K562 (cell line): Measurements from ENCODE around the gene MYH7B. TPM values are rescaled to one million over a fixed set of nuclear protein-coding genes. Genes with fewer than 3 reads are reported as not detected.

Experiments
- ATAC-seq: fragments of 200-7000 bp; cut with Tn5 transposase; 3 replicates; pipeline ENCODE4 v1.9.1; 2020; ENCODE audit warnings: moderate library complexity
- BruUV-seq: library from RNA; stranded (reverse); fragments of 400-500 nt; replicated peaks from 2 replicates; lab custom pipeline; 2021; lab: Mats Ljungman, UMichigan
- CTCF ChIA-PET: fragments of 300-600 bp; formaldehyde crosslinking; extraction: SDS; loops from one replicate; lab custom pipeline; 2021; ENCODE audit warnings: low intra/inter-chr PET ratio; lab: Yijun Ruan, JAX
- POLR2A ChIA-PET: fragments of 300-600, 350-650 bp; sonication (Branson Sonifier 250); formaldehyde crosslinking; extraction: SDS; loops from one replicate; lab custom pipeline; 2021; ENCODE audit warnings: antibody characterized with exemption, inconsistent platforms; lab: Yijun Ruan, JAX
- DNase-seq, 4 experiments: peaks; one replicate each; pipeline versions ENCODE4 v3.0.0 to v3.0.0-alpha.2; 2011 to 2018; ENCODE audit warnings: low spot score in 3 of 4, mixed read lengths in 3 of 4; ENCODE audit errors: extremely low read depth in 1 of 4
- FAIRE-seq: peaks from 2 replicates; lab custom pipeline; 2011; peaks lifted over from hg19 to GRCh38; lab: Jason Lieb, UNC
- H2AFZ ChIP-seq: 2 replicates; pipeline ENCODE4 v1.6.0; 2011; ENCODE audit warnings: low read depth, low read length, control low read depth, inconsistent platforms
- H3K27ac ChIP-seq: fragments of 200-600 bp; 3 replicates; pipeline ENCODE4 v1.8.0; 2011; ENCODE audit warnings: low read depth, mild to moderate bottlenecking, control low read depth, inconsistent platforms, low read length, moderate library complexity, mixed read lengths; ENCODE audit errors: extremely low read depth
- H3K27me3 ChIP-seq, 2 experiments: fragments of 300-600 bp in 1 of 2; 2 replicates in 1 of 2; 3 replicates in 1 of 2; pipeline versions ENCODE4 v1.6.0 to v1.8.0; 2011; ENCODE audit warnings: inconsistent platforms in 2 of 2, low read length in 2 of 2, mild to moderate bottlenecking in 1 of 2, mixed read lengths in 1 of 2, moderate library complexity in 1 of 2; ENCODE audit not compliant: control insufficient read depth in 2 of 2, insufficient read depth in 2 of 2
- H3K36me3 ChIP-seq: fragments of 300-600 bp; 3 replicates; pipeline ENCODE4 v1.8.0; 2011; ENCODE audit warnings: mild to moderate bottlenecking, low read length, inconsistent platforms; ENCODE audit not compliant: control insufficient read depth, insufficient read depth
- H3K4me1 ChIP-seq, 2 experiments: fragments of 200-600 bp in 1 of 2; replicated peaks in 1 of 2; 2 replicates in 1 of 2; 3 replicates in 1 of 2; pipeline versions ENCODE4 v1.5.1 to v1.8.0; 2011; ENCODE audit warnings: inconsistent platforms in 2 of 2, low read length in 2 of 2, mild to moderate bottlenecking in 1 of 2, mixed read lengths in 1 of 2, moderate library complexity in 1 of 2; ENCODE audit not compliant: control insufficient read depth in 2 of 2, insufficient read depth in 2 of 2
- H3K4me2 ChIP-seq: 2 replicates; pipeline ENCODE4 v1.6.1; 2011; ENCODE audit warnings: low read length, control low read depth, inconsistent platforms, mixed read lengths; ENCODE audit not compliant: insufficient read depth
- H3K4me3 ChIP-seq: fragments of 200-600 bp; sonication (generic), shearing (Covaris generic); 2 replicates; pipeline ENCODE4 v1.5.1; 2016; ENCODE audit warnings: control low read depth, inconsistent platforms
- H3K79me2 ChIP-seq: fragments of 200-600 bp; 3 replicates; pipeline ENCODE4 v1.8.0; 2011; ENCODE audit warnings: low read length, inconsistent platforms; ENCODE audit not compliant: control insufficient read depth, insufficient read depth
- H3K9ac ChIP-seq, 2 experiments: 2 replicates each; pipeline versions ENCODE4 v1.6.0 to v1.6.1; 2011; ENCODE audit warnings: low read depth in 2 of 2, low read length in 2 of 2, control low read depth in 1 of 2, inconsistent platforms in 1 of 2, mild to moderate bottlenecking in 1 of 2, mixed read lengths in 1 of 2; ENCODE audit not compliant: insufficient read depth in 1 of 2
- H3K9me1 ChIP-seq: one replicate; pipeline ENCODE4 v1.6.0; 2011; ENCODE audit warnings: inconsistent platforms, mild to moderate bottlenecking, low read length, moderate library complexity; ENCODE audit not compliant: control insufficient read depth, insufficient read depth
- H3K9me3 ChIP-seq: replicated peaks from 2 replicates; pipeline ENCODE4 v1.5.1; 2011; ENCODE audit warnings: low read depth, low read length, inconsistent platforms; ENCODE audit not compliant: control insufficient read depth, insufficient read depth
- H4K20me1 ChIP-seq: replicated peaks from 2 replicates; pipeline ENCODE4 v1.6.1; 2011; ENCODE audit warnings: low read length, inconsistent platforms, mixed read lengths; ENCODE audit not compliant: control insufficient read depth, insufficient read depth
- ARID3B ChIP-seq: fragments of 250-450 bp; sonication (Bioruptor Pico); IDR thresholded peaks from 2 replicates; pipeline ENCODE4 v1.4.0; 2020; ENCODE audit warnings: borderline replicate concordance
- MBD1 ChIP-seq: fragments of 250-450 bp; sonication (Bioruptor Pico); IDR thresholded peaks from 2 replicates; pipeline ENCODE4 v1.8.0; 2022; ENCODE audit warnings: inconsistent platforms
- RBM22 ChIP-seq: fragments of 200-400 bp; formaldehyde crosslinking; IDR thresholded peaks from 2 replicates; pipeline ENCODE4 v1.6.1; 2018; ENCODE audit warnings: low read length, low read depth; ENCODE audit not compliant: poor library complexity, severe bottlenecking
- RBM39 ChIP-seq: fragments of 200-400 bp; formaldehyde crosslinking; optimal IDR thresholded peaks from 2 replicates; pipeline ENCODE3; 2018; ENCODE audit warnings: low read depth, low read length
- SLC30A9 ChIP-seq: fragments of 250-450 bp; sonication (Bioruptor Pico); IDR thresholded peaks from 2 replicates; pipeline ENCODE4 v1.8.0; 2022; ENCODE audit warnings: mild to moderate bottlenecking, moderate library complexity
- TFE3 ChIP-seq: fragments of 450-650 bp; formaldehyde crosslinking; IDR thresholded peaks from 2 replicates; pipeline ENCODE4 v1.4.0; 2020; ENCODE audit warnings: mild to moderate bottlenecking, mixed read lengths
- ZNF239 ChIP-seq: fragments of 250-450 bp; sonication (Bioruptor Pico); IDR thresholded peaks from 2 replicates; pipeline ENCODE4 v1.4.0; 2020; ENCODE audit warnings: mild to moderate bottlenecking
- ZNF431 ChIP-seq: sonication (generic); formaldehyde crosslinking; IDR thresholded peaks from 2 replicates; pipeline ENCODE4 v1.8.0; 2022; ENCODE audit warnings: mild to moderate bottlenecking, missing genetic modification reagents
- WGBS: fragments of 100-300 bp; shearing (Covaris generic); methylation state at CpG from one replicate; pipeline ENCODE4 v1.1.6; 2016; ENCODE audit warnings: low coverage, mixed read lengths; ENCODE audit not compliant: insufficient coverage; ENCODE audit errors: missing lambda C conversion rate; 5-methylcytosine and 5-hydroxymethylcytosine counted together
- in situ Hi-C: fragments of 300-500 bp; cut with MboI; formaldehyde crosslinking; loops from 4 replicates; pipeline ENCODE4 v1.15.0; 2018; ENCODE audit warnings: inconsistent platforms, mixed read lengths
- intact Hi-C: fragments of 100-400 bp; cut with micrococcal nuclease; formaldehyde crosslinking; loops from 2 replicates; pipeline ENCODE4 v1.14.2; 2022
- polyA plus RNA-seq, 8 experiments: library from polyadenylated mRNA; depleted of rRNA in 4 of 8; stranded (reverse) in 5 of 8; unstranded in 3 of 8; fragments of >200 nt; fragmentation: Nextera tagmentation in 2 of 8; fragmentation: Illumina TruSeq in 1 of 8; extraction: Ambion mirVana in 2 of 8; extraction: Trizol in 1 of 8; gene quantifications; 2 replicates each; pipeline versions ENCODE4 v1.2.1 to v1.2.3, GENCODE V29; 2011 to 2014; ENCODE audit warnings: inconsistent platforms in 1 of 8, missing spikeins in 1 of 8
- total RNA-seq, 7 experiments: library from RNA; depleted of rRNA in 6 of 7; stranded (reverse); fragments of >200 nt in 6 of 7; fragmentation: Illumina TruSeq in 2 of 7; extraction: Trizol in 2 of 7; gene quantifications; 2 replicates each; pipeline versions ENCODE4 v1.2.1 to v1.2.3, GENCODE V29; 2011 to 2021; ENCODE audit warnings: low replicate concordance in 1 of 7

MYH7B gene
- total and polyA plus RNA-seq, 9 of the 15 experiments (the other 6 are each of a cell fraction or from before 2014, with no cell fraction given): 0.07 to 0.34 (median 0.13) TPM; not detected in 3

GRCh38 chr20:35004051-35004725, 48.5 kb downstream of the MYH7B start:
- intact Hi-C loops: no loop called here

GRCh38 chr20:35004749-35005462, 49.2 kb downstream of the MYH7B start:
- H3K36me3 ChIP-seq: peaks cover 100% of the 10 kb centered on the region; the same call in 2 of the 3 replicates
- no peaks in the 10 kb centered on the region for H3K27me3 ChIP-seq
- H3K9ac ChIP-seq: peak overlapping the region in 1 of 2 experiments; percentile 17; a peak in 1 of 4 replicates
- no peaks in the 10 kb centered on the region for H3K79me2 ChIP-seq
- H3K4me1 ChIP-seq: peaks cover 0 to 15% of the 10 kb centered on the region in 2 experiments; a peak in 2 of 5 replicates
- H3K4me2 ChIP-seq: no peak overlapping the region
- BruUV-seq: no TSS peak
- FAIRE-seq (no peak), DNase-seq (no peak), ATAC-seq (no peak)
- H3K4me3 ChIP-seq: no peak overlapping the region
- intact Hi-C loops (no loop called here), in situ Hi-C loops (no loop called here)
- H3K9me3 ChIP-seq: no peaks in the 10 kb centered on the region
- no peaks in the 10 kb centered on the region for H3K9me1 ChIP-seq
- no peaks in the 10 kb centered on the region for H4K20me1 ChIP-seq
- 97% methylated on average over 19 of the region's 20 CpGs for WGBS
- ChIA-PET CTCF (no interaction called here), POLR2A (interaction anchor here (0.6 kb wide), 2 partner anchors 17 to 136 kb away, joined by 3 read pairs; no protein-coding TSS in a partner anchor)
- no peak overlapping the region for H2AFZ ChIP-seq
- no peak overlapping the region for H3K27ac ChIP-seq
- no peak for TF ChIP-seq ZNF239
- no peak for TF ChIP-seq MBD1 (CRISPR knock-in tag)
- TF ChIP-seq TFE3: no peak
- no peak for TF ChIP-seq RBM39
- no peak for TF ChIP-seq ARID3B
- TF ChIP-seq SLC30A9: no peak

More at GRCh38 chr20:35004051-35004725, 48.5 kb downstream of the MYH7B start:
- CTCF ChIA-PET: no interaction called here
- Histone ChIP-seq H3K36me3 (peaks cover 100% of the 10 kb centered on the region; the same call in 2 of the 3 replicates), H3K4me3 (no peak overlapping the region), H3K27ac (no peak overlapping the region), H3K9ac (peak overlapping the region in 1 of 2 experiments; percentile 17; a peak in 1 of 4 replicates), H3K27me3 (no peaks in the 10 kb centered on the region), H3K4me1 (peaks cover 0 to 15% of the 10 kb centered on the region in 2 experiments; a peak in 2 of 5 replicates), H3K9me3 (no peaks in the 10 kb centered on the region), H4K20me1 (no peaks in the 10 kb centered on the region), H3K4me2 (no peak overlapping the region), H3K9me1 (no peaks in the 10 kb centered on the region), H2AFZ (no peak overlapping the region), H3K79me2 (no peaks in the 10 kb centered on the region)
- in situ Hi-C loops: no loop called here
- POLR2A ChIA-PET: interaction anchor here (0.7 to 1.6 kb wide), 2 partner anchors 24 to 51 kb away, joined by 3 to 4 read pairs; no protein-coding TSS in a partner anchor
- no peak for TF ChIP-seq ZNF431 (CRISPR knock-in tag)
- peak; percentile 47 for TF ChIP-seq RBM22
- 83% methylated on average over 15 of the region's 18 CpGs for WGBS
- FAIRE-seq (no peak), ATAC-seq (no peak), DNase-seq (no peak)
- no TSS peak for BruUV-seq
